GM15510 (cell line): ENCODE data around the gene TIMM10.

Source experiments
- POLR2A ChIP-seq: IDR thresholded peaks from 3 replicates; pipeline ENCODE4 v1.6.1; 2011; ENCODE audit warnings: borderline replicate concordance; ENCODE audit not compliant: insufficient read length; ENCODE audit errors: extremely low read depth

Gene TIMM10

GRCh38 chr11:57485217-57485990, 45.1 kb downstream of the TIMM10 start:
- TF ChIP-seq POLR2A = no peak

- TF ChIP-seq POLR2A = no peak
Measured at GRCh38 chr11:57484141-57484710, 46.3 kb downstream of the TIMM10 start.

GRCh38 chr11:57483562-57483918, 47.0 kb downstream of the TIMM10 start:
- no peak for TF ChIP-seq POLR2A

- no peak for TF ChIP-seq POLR2A
Measured at GRCh38 chr11:57482782-57483561, 47.6 kb downstream of the TIMM10 start.

- TF ChIP-seq POLR2A = no peak
Measured at GRCh38 chr11:57481915-57482781, 48.4 kb downstream of the TIMM10 start.

GRCh38 chr11:57481315-57481714, 49.2 kb downstream of the TIMM10 start:
- no peak for TF ChIP-seq POLR2A

GRCh38 chr11:57480409-57481137, 50.0 kb downstream of the TIMM10 start:
- no peak for TF ChIP-seq POLR2A

GRCh38 chr11:57479911-57480310, 50.6 kb downstream of the TIMM10 start:
- TF ChIP-seq POLR2A = no peak

- TF ChIP-seq POLR2A = no peak
Measured at GRCh38 chr11:57479021-57479663, 51.4 kb downstream of the TIMM10 start.
